ENCODE data around the gene CDX1.

The CDX1 gene

DNA sequence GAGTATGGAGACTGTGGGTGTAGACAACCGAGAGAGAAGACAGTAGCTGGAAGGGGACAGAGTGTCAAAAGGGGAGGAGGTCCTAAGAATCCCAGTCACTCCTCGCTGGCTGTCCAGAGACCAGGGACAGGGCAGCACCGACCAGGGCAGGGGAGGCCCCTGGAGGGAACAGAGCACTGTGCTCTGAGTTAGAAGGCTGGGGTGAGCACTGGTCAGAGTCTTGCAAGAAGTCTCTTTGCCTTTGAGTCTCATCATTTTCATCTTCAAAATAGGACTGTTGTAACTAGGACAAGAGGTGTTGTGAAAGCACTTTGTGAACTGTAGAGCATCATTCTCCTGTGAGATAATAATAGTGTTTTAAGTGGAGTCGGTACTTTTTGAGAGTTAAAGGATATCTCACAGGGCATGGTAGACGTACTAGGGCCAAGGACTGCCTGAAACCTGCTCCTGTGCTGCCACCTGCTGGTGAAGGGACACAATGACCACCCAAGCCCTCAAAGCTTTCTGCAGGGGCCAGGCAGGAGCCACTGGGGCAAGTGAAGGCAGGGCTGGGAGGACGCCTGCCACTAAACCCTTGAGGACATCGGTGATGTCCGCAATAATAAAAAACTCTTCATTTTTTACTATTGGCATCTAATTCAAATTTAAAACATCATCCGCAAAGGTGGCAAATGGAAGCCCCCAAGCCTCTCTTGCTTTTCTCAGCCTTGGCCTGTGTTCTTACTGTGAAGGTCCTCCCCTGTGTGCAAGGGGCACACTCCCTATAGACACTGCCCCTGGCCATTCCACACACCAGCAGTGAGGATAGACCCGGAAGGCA is 51.5 kb downstream of the CDX1 start:
- Histone ChIP-seq H3K4me1 (ENCODE audit: control insufficient read depth, insufficient read depth, low read depth, low read length) (peaks cover 3% of the 10 kb centered on the region), H2BK15ac (ENCODE audit: low read depth, poor library complexity, severe bottlenecking) (no peak overlapping the region)

DNA sequence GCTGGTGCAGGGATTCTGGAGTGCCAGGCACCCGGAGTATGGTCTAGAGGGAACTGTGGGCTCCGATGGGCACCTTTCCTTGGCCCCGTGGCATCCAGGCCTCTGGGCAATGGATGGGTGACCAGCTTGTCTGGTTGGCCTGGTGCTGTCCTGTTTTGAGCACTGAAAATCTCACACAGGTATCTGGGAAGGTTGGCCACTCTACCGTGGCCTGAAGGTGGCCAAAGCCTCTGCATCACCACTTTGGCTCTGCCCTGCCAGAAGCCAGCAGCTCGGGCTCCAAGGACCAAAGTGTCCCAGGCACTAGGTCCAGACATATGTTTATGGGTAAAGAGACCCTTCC is 52.1 kb downstream of the CDX1 start:
- WGBS: 97% methylated on average over 4 of the region's 5 CpGs
- DNase-seq: no peak
- H2BK15ac ChIP-seq (ENCODE audit: low read depth, poor library complexity, severe bottlenecking): no peak overlapping the region

More for the DNA sequence above, 51.5 kb downstream of the CDX1 start:
- Histone ChIP-seq H2BK120ac (ENCODE audit: low read depth, low read length) (no peak overlapping the region), H3K27me3 (ENCODE audit: control insufficient read depth in 1 of 2, insufficient read depth in 1 of 2, low read length in 2 of 2) (no peaks in the 10 kb centered on the region), H3K27ac (ENCODE audit: low read length, poor library complexity, severe bottlenecking) (no peak overlapping the region), H3K4me3 (ENCODE audit: insufficient read depth in 1 of 2, low read depth in 1 of 2, low read length in 2 of 2) (no peak overlapping the region), H3K4me2 (ENCODE audit: low read length, poor library complexity, severe bottlenecking) (no peak overlapping the region), H3K36me3 (ENCODE audit: control insufficient read depth in 1 of 2, insufficient read depth in 2 of 2, low read depth in 1 of 2, low read length in 2 of 2) (peaks cover 0 to 3% of the 10 kb centered on the region in 2 experiments), H4K8ac (ENCODE audit: low read length) (no peak overlapping the region), H3K18ac (ENCODE audit: low read depth in 1 of 2, low read length in 2 of 2) (peak overlapping the region in 1 of 2 experiments; percentile 11), H2AK5ac (ENCODE audit: low read length, severe bottlenecking) (no peak overlapping the region), H2AFZ (ENCODE audit: low read depth, low read length) (no peak overlapping the region), H3K4ac (ENCODE audit: low read depth in 1 of 2, low read length in 2 of 2) (no peak overlapping the region), H3K14ac (ENCODE audit: low read length in 2 of 2) (no peak overlapping the region), H3K79me1 (replicated peaks; ENCODE audit: low read length, poor library complexity, severe bottlenecking) (no peaks in the 10 kb centered on the region), H2BK5ac (ENCODE audit: low read depth, low read length, poor library complexity, severe bottlenecking) (no peak overlapping the region), H4K91ac (ENCODE audit: low read length) (no peak overlapping the region), H3K9ac (ENCODE audit: low read length) (peak overlapping the region; percentile 53), H2BK12ac (ENCODE audit: low read length in 2 of 2) (peak overlapping the region; percentile 28 to 50), H3K23ac (ENCODE audit: low read length in 2 of 2) (no peak overlapping the region), H3K9me3 (ENCODE audit: control insufficient read depth, low read length) (no peaks in the 10 kb centered on the region)
- DNase-seq: peak; percentile 83
- WGBS: 32% methylated on average over 10 of the region's 10 CpGs

DNA sequence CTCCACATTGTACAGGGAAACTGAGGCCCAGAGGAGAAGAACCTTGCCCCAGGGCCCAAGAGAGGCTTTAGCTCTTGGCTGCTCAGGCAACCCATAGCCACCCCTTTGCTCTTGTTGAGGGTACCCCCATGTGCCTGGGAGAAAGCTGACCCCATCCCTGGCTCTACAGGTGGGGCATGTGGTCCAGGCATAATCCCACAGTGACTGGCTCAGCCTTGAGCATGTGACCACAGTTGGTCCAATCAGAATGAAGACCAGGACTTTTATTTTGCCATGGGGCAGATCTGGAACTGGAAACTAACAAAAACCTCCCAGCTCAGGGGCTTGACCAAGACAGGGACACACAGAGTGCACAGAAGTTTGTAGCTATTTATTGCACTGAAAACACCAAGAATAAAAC is 52.6 kb downstream of the CDX1 start:
- no peak overlapping the region for H3K4me3 ChIP-seq (ENCODE audit: insufficient read depth in 1 of 2, low read depth in 1 of 2, low read length in 2 of 2)
- H3K79me1 ChIP-seq (replicated peaks; ENCODE audit: low read length, poor library complexity, severe bottlenecking): no peaks in the 10 kb centered on the region
- peaks cover 0 to 4% of the 10 kb centered on the region in 2 experiments for H3K36me3 ChIP-seq (ENCODE audit: control insufficient read depth in 1 of 2, insufficient read depth in 2 of 2, low read depth in 1 of 2, low read length in 2 of 2)
- no peak overlapping the region for H4K91ac ChIP-seq (ENCODE audit: low read length)
- H3K9ac ChIP-seq (ENCODE audit: low read length): peak overlapping the region; percentile 25
- no peak overlapping the region for H3K27ac ChIP-seq (ENCODE audit: low read length, poor library complexity, severe bottlenecking)
- no peaks in the 10 kb centered on the region for H3K27me3 ChIP-seq (ENCODE audit: control insufficient read depth in 1 of 2, insufficient read depth in 1 of 2, low read length in 2 of 2)
- H2AK5ac ChIP-seq (ENCODE audit: low read length, severe bottlenecking): no peak overlapping the region
- H3K9me3 ChIP-seq (ENCODE audit: control insufficient read depth, low read length): no peaks in the 10 kb centered on the region
- no peak overlapping the region for H2BK120ac ChIP-seq (ENCODE audit: low read depth, low read length)
- H3K4me2 ChIP-seq (ENCODE audit: low read length, poor library complexity, severe bottlenecking): no peak overlapping the region
- H3K14ac ChIP-seq (ENCODE audit: low read length in 2 of 2): no peak overlapping the region
- no peak for DNase-seq
- H2BK12ac ChIP-seq (ENCODE audit: low read length in 2 of 2): peak overlapping the region in 1 of 2 experiments; percentile 28
- H2BK5ac ChIP-seq (ENCODE audit: low read depth, low read length, poor library complexity, severe bottlenecking): no peak overlapping the region
- no peak overlapping the region for H3K23ac ChIP-seq (ENCODE audit: low read length in 2 of 2)
- H3K18ac ChIP-seq (ENCODE audit: low read depth in 1 of 2, low read length in 2 of 2): no peak overlapping the region
- H2AFZ ChIP-seq (ENCODE audit: low read depth, low read length): no peak overlapping the region
- no peak overlapping the region for H3K4ac ChIP-seq (ENCODE audit: low read depth in 1 of 2, low read length in 2 of 2)
- H4K8ac ChIP-seq (ENCODE audit: low read length): no peak overlapping the region
- peaks cover 3% of the 10 kb centered on the region for H3K4me1 ChIP-seq (ENCODE audit: control insufficient read depth, insufficient read depth, low read depth, low read length)
- H2BK15ac ChIP-seq (ENCODE audit: low read depth, poor library complexity, severe bottlenecking): no peak overlapping the region

More for the DNA sequence above, 52.1 kb downstream of the CDX1 start:
- Histone ChIP-seq H3K4me2 (ENCODE audit: low read length, poor library complexity, severe bottlenecking) (no peak overlapping the region), H3K9ac (ENCODE audit: low read length) (peak overlapping the region; percentile 25), H3K23ac (ENCODE audit: low read length in 2 of 2) (no peak overlapping the region), H3K14ac (ENCODE audit: low read length in 2 of 2) (no peak overlapping the region), H3K36me3 (ENCODE audit: control insufficient read depth in 1 of 2, insufficient read depth in 2 of 2, low read depth in 1 of 2, low read length in 2 of 2) (peaks cover 0 to 4% of the 10 kb centered on the region in 2 experiments), H3K27ac (ENCODE audit: low read length, poor library complexity, severe bottlenecking) (no peak overlapping the region), H3K4ac (ENCODE audit: low read depth in 1 of 2, low read length in 2 of 2) (no peak overlapping the region), H3K27me3 (ENCODE audit: control insufficient read depth in 1 of 2, insufficient read depth in 1 of 2, low read length in 2 of 2) (no peaks in the 10 kb centered on the region), H4K8ac (ENCODE audit: low read length) (no peak overlapping the region), H3K79me1 (replicated peaks; ENCODE audit: low read length, poor library complexity, severe bottlenecking) (no peaks in the 10 kb centered on the region), H3K9me3 (ENCODE audit: control insufficient read depth, low read length) (no peaks in the 10 kb centered on the region), H2AFZ (ENCODE audit: low read depth, low read length) (no peak overlapping the region), H3K18ac (ENCODE audit: low read depth in 1 of 2, low read length in 2 of 2) (no peak overlapping the region), H2BK120ac (ENCODE audit: low read depth, low read length) (no peak overlapping the region), H2BK12ac (ENCODE audit: low read length in 2 of 2) (peak overlapping the region in 1 of 2 experiments; percentile 28), H2AK5ac (ENCODE audit: low read length, severe bottlenecking) (no peak overlapping the region), H4K91ac (ENCODE audit: low read length) (no peak overlapping the region), H3K4me3 (ENCODE audit: insufficient read depth in 1 of 2, low read depth in 1 of 2, low read length in 2 of 2) (no peak overlapping the region), H3K4me1 (ENCODE audit: control insufficient read depth, insufficient read depth, low read depth, low read length) (peaks cover 3% of the 10 kb centered on the region), H2BK5ac (ENCODE audit: low read depth, low read length, poor library complexity, severe bottlenecking) (no peak overlapping the region)

DNA sequence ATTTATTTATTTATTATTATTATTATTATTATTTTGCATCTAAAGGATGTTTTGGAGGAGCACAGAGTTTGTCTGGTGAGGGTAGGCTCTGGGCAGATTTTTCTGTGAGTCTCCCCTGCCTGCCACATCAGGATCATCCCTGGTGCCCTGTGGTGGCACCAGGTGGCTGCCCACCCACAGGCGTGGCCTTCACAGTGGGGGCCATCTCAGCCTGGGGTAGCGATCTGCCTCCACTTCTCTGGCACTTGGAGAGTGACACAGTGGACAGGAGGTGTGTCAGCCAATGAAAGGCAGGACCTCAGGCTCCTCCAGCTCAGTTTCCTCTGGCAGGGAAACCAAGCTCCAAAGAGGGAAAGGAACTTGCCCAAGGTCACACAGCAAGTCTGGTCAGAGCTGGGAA is 53.3 kb downstream of the CDX1 start:
- 71% methylated on average over 2 of the region's 2 CpGs for WGBS
- Histone ChIP-seq H2BK15ac (ENCODE audit: low read depth, poor library complexity, severe bottlenecking) (no peak overlapping the region), H2BK12ac (ENCODE audit: low read length in 2 of 2) (no peak overlapping the region), H3K9ac (ENCODE audit: low read length) (no peak overlapping the region), H3K36me3 (ENCODE audit: control insufficient read depth in 1 of 2, insufficient read depth in 2 of 2, low read depth in 1 of 2, low read length in 2 of 2) (peaks cover 0 to 4% of the 10 kb centered on the region in 2 experiments), H3K18ac (ENCODE audit: low read depth in 1 of 2, low read length in 2 of 2) (no peak overlapping the region), H2BK5ac (ENCODE audit: low read depth, low read length, poor library complexity, severe bottlenecking) (no peak overlapping the region), H2BK120ac (ENCODE audit: low read depth, low read length) (no peak overlapping the region), H3K4ac (ENCODE audit: low read depth in 1 of 2, low read length in 2 of 2) (no peak overlapping the region), H3K9me3 (ENCODE audit: control insufficient read depth, low read length) (no peaks in the 10 kb centered on the region), H4K91ac (ENCODE audit: low read length) (no peak overlapping the region), H3K27me3 (ENCODE audit: control insufficient read depth in 1 of 2, insufficient read depth in 1 of 2, low read length in 2 of 2) (no peaks in the 10 kb centered on the region), H3K4me1 (ENCODE audit: control insufficient read depth, insufficient read depth, low read depth, low read length) (no peaks in the 10 kb centered on the region), H2AFZ (ENCODE audit: low read depth, low read length) (no peak overlapping the region), H3K27ac (ENCODE audit: low read length, poor library complexity, severe bottlenecking) (no peak overlapping the region), H3K4me3 (ENCODE audit: insufficient read depth in 1 of 2, low read depth in 1 of 2, low read length in 2 of 2) (no peak overlapping the region), H4K8ac (ENCODE audit: low read length) (no peak overlapping the region), H3K4me2 (ENCODE audit: low read length, poor library complexity, severe bottlenecking) (no peak overlapping the region), H3K79me1 (replicated peaks; ENCODE audit: low read length, poor library complexity, severe bottlenecking) (no peaks in the 10 kb centered on the region), H2AK5ac (ENCODE audit: low read length, severe bottlenecking) (no peak overlapping the region), H3K14ac (ENCODE audit: low read length in 2 of 2) (no peak overlapping the region), H3K23ac (ENCODE audit: low read length in 2 of 2) (no peak overlapping the region)
- no peak for DNase-seq
